Endodermal cell (in vitro differentiated cells): ENCODE data around the gene MAP2K5. TPM values are rescaled to one million over a fixed set of nuclear protein-coding genes. Genes with fewer than 3 reads are reported as not detected.
"Not testable (repeated sequence)": the region's sequence is repeated elsewhere in the genome, so short reads cannot be mapped to it uniquely, and the experiment has no call there.

Source experiments
- DNase-seq: peaks from one replicate; pipeline ENCODE4 v3.0.0-alpha.2; 2017
- H3K27ac ChIP-seq: 2 replicates; pipeline ENCODE4 v1.5.1; 2013; ENCODE audit warnings: mild to moderate bottlenecking, low read depth, low read length, moderate library complexity
- H3K27me3 ChIP-seq: 2 replicates; pipeline ENCODE4 v1.6.1; 2013; ENCODE audit warnings: mild to moderate bottlenecking, low read length, moderate library complexity; ENCODE audit not compliant: insufficient read depth, control insufficient read depth, poor library complexity, severe bottlenecking
- H3K36me3 ChIP-seq: 2 replicates; pipeline ENCODE4 v1.7.0; 2013; ENCODE audit warnings: mild to moderate bottlenecking, low read length, moderate library complexity; ENCODE audit not compliant: control insufficient read depth, insufficient read depth
- H3K4me1 ChIP-seq: one replicate; pipeline ENCODE4 v1.7.0; 2013; ENCODE audit warnings: low read length; ENCODE audit not compliant: control insufficient read depth, insufficient read depth
- H3K4me3 ChIP-seq: 2 replicates; pipeline ENCODE4 v1.5.1; 2013; ENCODE audit warnings: mild to moderate bottlenecking, low read length, moderate library complexity
- H3K9ac ChIP-seq: 2 replicates; pipeline ENCODE4 v1.6.1; 2013; ENCODE audit warnings: mild to moderate bottlenecking, low read length, moderate library complexity; ENCODE audit not compliant: poor library complexity, severe bottlenecking; ENCODE audit errors: extremely low read depth
- H3K9me3 ChIP-seq: 2 replicates; pipeline ENCODE4 v1.6.1; 2013; ENCODE audit warnings: mild to moderate bottlenecking, low read length, moderate library complexity; ENCODE audit not compliant: control insufficient read depth
- H3K27ac Mint-ChIP-seq: 2 replicates; pipeline ENCODE4 v1.8.0; 2020; ENCODE audit warnings: mixed read lengths
- H3K27me3 Mint-ChIP-seq: 2 replicates; pipeline ENCODE4 v1.8.0; 2021; ENCODE audit warnings: mild to moderate bottlenecking, mixed read lengths; ENCODE audit not compliant: insufficient read depth
- H3K36me3 Mint-ChIP-seq: 2 replicates; pipeline ENCODE4 v1.8.0; 2020; ENCODE audit warnings: low read depth, mixed read lengths
- H3K4me1 Mint-ChIP-seq: 2 replicates; pipeline ENCODE4 v1.8.0; 2020; ENCODE audit warnings: mixed read lengths
- H3K4me3 Mint-ChIP-seq: 2 replicates; pipeline ENCODE4 v1.8.0; 2020; ENCODE audit warnings: mild to moderate bottlenecking, moderate library complexity, mixed read lengths
- H3K9me3 Mint-ChIP-seq: 2 replicates; pipeline ENCODE4 v1.8.0; 2020; ENCODE audit warnings: mild to moderate bottlenecking, mixed read lengths
- CTCF ChIP-seq: fragments of 200-600 bp; sonication (generic); conservative IDR thresholded peaks from 2 replicates; pipeline ENCODE4 v1.5.0; 2021; ENCODE audit warnings: antibody characterized with exemption, mild to moderate bottlenecking
- WGBS, 2 experiments: methylation state at CpG; one replicate each; pipeline versions ENCODE4 v1.1.5 to v1.1.7; 2013; ENCODE audit warnings: missing lambda C conversion rate in 2 of 2, mixed read lengths in 1 of 2; ENCODE audit not compliant: insufficient coverage in 1 of 2, insufficient read length in 1 of 2; 5-methylcytosine and 5-hydroxymethylcytosine counted together
- total RNA-seq, 2 donors: library from RNA; stranded (reverse); fragmentation: NEBNext Ultra II Directional in 1 of 2; extraction: Animal tissue kit (Norgen Biotek cat#: 25700) in 1 of 2; gene quantifications; 2 replicates in 1 of 2; 3 replicates in 1 of 2; pipeline ENCODE4 v1.2.1, GENCODE V29; 2021

The MAP2K5 gene
- total RNA-seq, 2 donors from 2014 or later, result 17.1 to 26.7 TPM

- no peak overlapping the region for H3K27ac ChIP-seq
- Mint-ChIP-seq H3K4me3 (no peak overlapping the region), H3K4me1 (no peaks in the 10 kb centered on the region), H3K27ac (no peak overlapping the region), H3K27me3 (no peaks in the 10 kb centered on the region), H3K9me3 (peaks cover 3% of the 10 kb centered on the region), H3K36me3 (peaks cover 3% of the 10 kb centered on the region)
- WGBS, 2 experiments, result 95 to 100% methylated on average over 2 of the region's 2 CpGs
- no peak for DNase-seq
- TF ChIP-seq CTCF, result no peak
- H3K4me3 ChIP-seq, result no peak overlapping the region
- H3K9ac ChIP-seq, result no peak overlapping the region
- H3K36me3 ChIP-seq, result no peaks in the 10 kb centered on the region
- no peaks in the 10 kb centered on the region for H3K27me3 ChIP-seq
- no peaks in the 10 kb centered on the region for H3K4me1 ChIP-seq
- no peaks in the 10 kb centered on the region for H3K9me3 ChIP-seq
Measured at GRCh38 chr15:67670647-67671305, 128.3 kb downstream of the MAP2K5 start.

DNA sequence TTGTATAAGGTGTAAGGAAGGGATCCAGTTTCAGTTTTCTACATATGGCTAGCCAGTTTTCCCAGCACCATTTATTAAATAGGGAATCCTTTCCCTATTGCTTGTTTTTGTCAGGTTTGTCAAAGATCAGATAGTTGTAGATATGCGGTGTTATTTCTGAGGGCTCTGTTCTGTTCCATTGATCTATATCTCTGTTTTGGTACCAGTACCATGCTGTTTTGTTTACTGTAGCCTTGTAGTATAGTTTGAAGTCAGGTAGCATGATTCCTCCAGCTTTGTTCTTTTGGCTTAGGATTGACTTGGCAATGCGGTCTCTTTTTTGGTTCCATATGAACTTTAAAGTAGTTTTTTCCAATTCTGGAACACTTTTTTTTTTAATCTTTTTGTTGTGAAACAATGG lies 130.3 kb downstream of the MAP2K5 start:
- H3K4me1 ChIP-seq, H3K27me3 Mint-ChIP-seq, H3K27ac ChIP-seq, H3K36me3 ChIP-seq, H3K9me3 Mint-ChIP-seq, H3K9me3 ChIP-seq, H3K4me1 Mint-ChIP-seq, H3K9ac ChIP-seq, H3K4me3 Mint-ChIP-seq, H3K27ac Mint-ChIP-seq, H3K36me3 Mint-ChIP-seq, DNase-seq, H3K4me3 ChIP-seq, H3K27me3 ChIP-seq: not testable (repeated sequence)
- 100% methylated on average over 1 of the region's 2 CpGs for WGBS, 2 experiments

GRCh38 chr15:67674983-67675382 lies 132.5 kb downstream of the MAP2K5 start:
- Histone ChIP-seq H3K4me1 (no peaks in the 10 kb centered on the region), H3K9ac (no peak overlapping the region), H3K4me3 (no peak overlapping the region), H3K9me3 (no peaks in the 10 kb centered on the region), H3K27me3 (no peaks in the 10 kb centered on the region), H3K27ac (no peak overlapping the region), H3K36me3 (no peaks in the 10 kb centered on the region)
- Mint-ChIP-seq H3K27ac (no peak overlapping the region), H3K36me3 (peaks cover 3% of the 10 kb centered on the region), H3K4me3 (no peak overlapping the region), H3K4me1 (no peaks in the 10 kb centered on the region), H3K27me3 (no peaks in the 10 kb centered on the region), H3K9me3 (peaks cover 3% of the 10 kb centered on the region)
- TF ChIP-seq CTCF, result no peak
- DNase-seq, result no peak
- WGBS, 2 experiments, result 93 to 100% methylated on average over 3 of the region's 3 CpGs

GRCh38 chr15:67678089-67678488 lies 135.6 kb downstream of the MAP2K5 start:
- Mint-ChIP-seq H3K36me3 (peaks cover 3% of the 10 kb centered on the region), H3K27me3 (no peaks in the 10 kb centered on the region), H3K4me1 (no peaks in the 10 kb centered on the region), H3K27ac (no peak overlapping the region), H3K4me3 (no peak overlapping the region), H3K9me3 (peaks cover 7% of the 10 kb centered on the region)
- Histone ChIP-seq H3K9ac (no peak overlapping the region), H3K4me3 (no peak overlapping the region), H3K27me3 (no peaks in the 10 kb centered on the region), H3K27ac (no peak overlapping the region), H3K36me3 (no peaks in the 10 kb centered on the region), H3K9me3 (no peaks in the 10 kb centered on the region), H3K4me1 (no peaks in the 10 kb centered on the region)
- WGBS, 2 experiments, result 93% methylated on average over 2 of the region's 2 CpGs; no CpG with 5 or more reads in 1 of the 2 experiments
- no peak for DNase-seq
- no peak for TF ChIP-seq CTCF
